IPS-18c (cell line): ENCODE measurements around the gene AP3B2.

Source experiments
- H3K4me3 ChIP-seq: 2 replicates; pipeline ENCODE4 v1.7.0; 2013; ENCODE audit warnings: low read depth, mild to moderate bottlenecking, low read length, moderate library complexity; ENCODE audit not compliant: insufficient read depth
- H3K9me3 ChIP-seq: one replicate; pipeline ENCODE4 v1.6.1; 2013; ENCODE audit warnings: mild to moderate bottlenecking, low read length, moderate library complexity; ENCODE audit not compliant: control insufficient read depth, insufficient read depth

AP3B2 gene

GRCh38 chr15:82709421-82710207 lies at the start of gene AP3B2:
Gene AP3B2 (minus strand): TSS chr15:82709875. CDS start chr15:82709706, 169 bp downstream.
- Histone ChIP-seq H3K4me3 (peak within 1 kb of the TSS; percentile 87), H3K9me3 (no peaks in the 10 kb centered on the region)

- Histone ChIP-seq H3K9me3 (no peaks in the 10 kb centered on the region), H3K4me3 (peak overlapping the region; percentile 85)
Observed at GRCh38 chr15:82751308-82751707, 41.6 kb upstream of the AP3B2 start.

GRCh38 chr15:82750831-82751180 lies 41.1 kb upstream of the AP3B2 start:
- no peaks in the 10 kb centered on the region for H3K9me3 ChIP-seq
- peak overlapping the region; percentile 85 for H3K4me3 ChIP-seq

GRCh38 chr15:82749951-82750830 lies 40.5 kb upstream of the AP3B2 start:
- Histone ChIP-seq H3K9me3 (no peaks in the 10 kb centered on the region), H3K4me3 (peak overlapping the region; percentile 85)

- Histone ChIP-seq H3K4me3 (no peak overlapping the region), H3K9me3 (no peaks in the 10 kb centered on the region)
Observed at GRCh38 chr15:82748315-82748714, 38.6 kb upstream of the AP3B2 start.

- Histone ChIP-seq H3K4me3 (no peak overlapping the region), H3K9me3 (no peaks in the 10 kb centered on the region)
Observed at GRCh38 chr15:82743810-82744209, 34.1 kb upstream of the AP3B2 start.

- H3K9me3 ChIP-seq = no peaks in the 10 kb centered on the region
- H3K4me3 ChIP-seq = no peak overlapping the region
Observed at GRCh38 chr15:82742134-82742533, 32.5 kb upstream of the AP3B2 start.

GRCh38 chr15:82739086-82739485 lies 29.4 kb upstream of the AP3B2 start:
- no peak overlapping the region for H3K4me3 ChIP-seq
- H3K9me3 ChIP-seq = no peaks in the 10 kb centered on the region

- Histone ChIP-seq H3K4me3 (no peak overlapping the region), H3K9me3 (no peaks in the 10 kb centered on the region)
Observed at GRCh38 chr15:82737975-82738374, 28.3 kb upstream of the AP3B2 start.

GRCh38 chr15:82731527-82731926 lies 21.9 kb upstream of the AP3B2 start:
- no peak overlapping the region for H3K4me3 ChIP-seq
- no peaks in the 10 kb centered on the region for H3K9me3 ChIP-seq

GRCh38 chr15:82730022-82730530 lies 20.4 kb upstream of the AP3B2 start:
- Histone ChIP-seq H3K9me3 (no peaks in the 10 kb centered on the region), H3K4me3 (no peak overlapping the region)

GRCh38 chr15:82726816-82727215 lies 17.1 kb upstream of the AP3B2 start:
- Histone ChIP-seq H3K9me3 (no peaks in the 10 kb centered on the region), H3K4me3 (no peak overlapping the region)

GRCh38 chr15:82715003-82715402 lies 5.3 kb upstream of the AP3B2 start:
- Histone ChIP-seq H3K4me3 (no peak overlapping the region), H3K9me3 (no peaks in the 10 kb centered on the region)

- no peaks in the 10 kb centered on the region for H3K9me3 ChIP-seq
- no peak overlapping the region for H3K4me3 ChIP-seq
Observed at GRCh38 chr15:82714016-82714415, 4.3 kb upstream of the AP3B2 start.

GRCh38 chr15:82712036-82712435 lies 2.4 kb upstream of the AP3B2 start:
- no peaks in the 10 kb centered on the region for H3K9me3 ChIP-seq
- no peak overlapping the region for H3K4me3 ChIP-seq

- H3K4me3 ChIP-seq = no peak overlapping the region; the same call in 1 of the 2 replicates
- no peaks in the 10 kb centered on the region for H3K9me3 ChIP-seq
Observed at GRCh38 chr15:82710926-82711490, 1.3 kb upstream of the AP3B2 start.

- H3K4me3 ChIP-seq = peak overlapping the region; percentile 87
Observed at GRCh38 chr15:82710208-82710555, 507 bp upstream of the AP3B2 start.

GRCh38 chr15:82709081-82709420 lies 624 bp downstream of the AP3B2 start:
- Histone ChIP-seq H3K9me3 (no peaks in the 10 kb centered on the region), H3K4me3 (peak overlapping the region; percentile 87)

More at GRCh38 chr15:82710208-82710555, 507 bp upstream of the AP3B2 start:
- no peaks in the 10 kb centered on the region for H3K9me3 ChIP-seq
